ENCODE results near the gene KIF1B. TPM values are rescaled to one million over a fixed set of nuclear protein-coding genes. Genes with fewer than 3 reads are reported as not detected.

Gene KIF1B
- total RNA-seq, 1 donor from 2014 or later = 7.2 TPM

DNA sequence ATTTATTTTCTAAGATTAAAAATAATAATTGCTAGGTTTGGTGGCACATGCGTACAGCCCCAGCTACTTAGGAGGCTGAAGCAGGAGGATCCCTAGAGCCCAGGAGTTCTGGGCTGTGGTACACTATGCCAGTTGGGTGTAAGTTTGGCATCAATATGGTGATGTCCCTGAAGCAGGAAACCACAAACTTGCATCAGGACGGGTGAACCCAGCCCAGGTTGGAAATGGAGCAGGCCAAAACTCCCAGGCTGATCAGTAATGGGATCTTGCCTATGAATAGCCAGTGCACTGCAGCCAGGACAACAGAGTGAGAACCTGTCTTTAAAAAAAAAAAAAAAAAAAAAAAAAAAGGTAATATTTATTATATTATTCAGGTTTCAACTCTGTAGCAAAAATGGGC, 96.1 kb downstream of the KIF1B start:
- Mint-ChIP-seq H3K9me3 (no peaks in the 10 kb centered on the region), H3K36me3 (ENCODE audit: low read depth) (peaks cover 14% of the 10 kb centered on the region), H3K4me1 (no peaks in the 10 kb centered on the region), H3K4me3 (no peak overlapping the region), H3K27me3 (no peaks in the 10 kb centered on the region), H3K27ac (no peak overlapping the region)
- intact Hi-C loops (cut with micrococcal nuclease) = no loop called here
- ChIA-PET POLR2A (no interaction called here), CTCF (no interaction called here)
- TF ChIP-seq, protein P1, sequence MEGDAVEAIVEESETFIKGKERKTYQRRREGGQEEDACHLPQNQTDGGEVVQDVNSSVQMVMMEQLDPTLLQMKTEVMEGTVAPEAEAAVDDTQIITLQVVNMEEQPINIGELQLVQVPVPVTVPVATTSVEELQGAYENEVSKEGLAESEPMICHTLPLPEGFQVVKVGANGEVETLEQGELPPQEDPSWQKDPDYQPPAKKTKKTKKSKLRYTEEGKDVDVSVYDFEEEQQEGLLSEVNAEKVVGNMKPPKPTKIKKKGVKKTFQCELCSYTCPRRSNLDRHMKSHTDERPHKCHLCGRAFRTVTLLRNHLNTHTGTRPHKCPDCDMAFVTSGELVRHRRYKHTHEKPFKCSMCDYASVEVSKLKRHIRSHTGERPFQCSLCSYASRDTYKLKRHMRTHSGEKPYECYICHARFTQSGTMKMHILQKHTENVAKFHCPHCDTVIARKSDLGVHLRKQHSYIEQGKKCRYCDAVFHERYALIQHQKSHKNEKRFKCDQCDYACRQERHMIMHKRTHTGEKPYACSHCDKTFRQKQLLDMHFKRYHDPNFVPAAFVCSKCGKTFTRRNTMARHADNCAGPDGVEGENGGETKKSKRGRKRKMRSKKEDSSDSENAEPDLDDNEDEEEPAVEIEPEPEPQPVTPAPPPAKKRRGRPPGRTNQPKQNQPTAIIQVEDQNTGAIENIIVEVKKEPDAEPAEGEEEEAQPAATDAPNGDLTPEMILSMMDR (IDR thresholded peaks at IDR 0.05) = no peak
- DNase-seq (no peak), ATAC-seq (ENCODE audit: low read depth) (no peak)

DNA sequence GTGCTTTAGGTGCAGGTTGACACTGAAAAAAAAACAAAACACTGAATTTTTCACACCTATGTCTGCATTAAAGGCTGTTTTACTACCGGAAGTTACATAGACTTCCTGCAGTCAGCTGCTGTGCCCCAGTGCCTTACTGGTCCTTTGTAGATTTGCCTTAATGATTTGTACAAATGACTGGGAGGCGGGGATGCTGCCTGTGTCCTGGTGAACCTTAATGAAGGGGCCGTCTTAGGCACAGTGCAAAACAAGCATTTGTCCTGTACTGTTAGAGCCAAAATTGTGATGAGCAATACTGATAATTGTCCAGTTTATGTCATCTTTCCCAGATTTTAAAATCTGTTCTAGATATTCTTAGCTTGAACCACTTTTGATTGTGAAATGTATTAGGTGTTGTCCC, 97.6 kb downstream of the KIF1B start:
- H3K4me1 Mint-ChIP-seq = no peaks in the 10 kb centered on the region
- no peaks in the 10 kb centered on the region for H3K9me3 Mint-ChIP-seq
- ChIA-PET POLR2A (no interaction called here), CTCF (no interaction called here)
- peaks cover 12% of the 10 kb centered on the region for H3K36me3 Mint-ChIP-seq (ENCODE audit: low read depth)
- H3K4me3 Mint-ChIP-seq = no peak overlapping the region
- H3K27me3 Mint-ChIP-seq = no peaks in the 10 kb centered on the region
- intact Hi-C loops (cut with micrococcal nuclease) = no loop called here
- TF ChIP-seq, protein P1 (IDR thresholded peaks at IDR 0.05) = no peak
- no peak overlapping the region for H3K27ac Mint-ChIP-seq
- ATAC-seq (ENCODE audit: low read depth) (no peak), DNase-seq (no peak)

DNA sequence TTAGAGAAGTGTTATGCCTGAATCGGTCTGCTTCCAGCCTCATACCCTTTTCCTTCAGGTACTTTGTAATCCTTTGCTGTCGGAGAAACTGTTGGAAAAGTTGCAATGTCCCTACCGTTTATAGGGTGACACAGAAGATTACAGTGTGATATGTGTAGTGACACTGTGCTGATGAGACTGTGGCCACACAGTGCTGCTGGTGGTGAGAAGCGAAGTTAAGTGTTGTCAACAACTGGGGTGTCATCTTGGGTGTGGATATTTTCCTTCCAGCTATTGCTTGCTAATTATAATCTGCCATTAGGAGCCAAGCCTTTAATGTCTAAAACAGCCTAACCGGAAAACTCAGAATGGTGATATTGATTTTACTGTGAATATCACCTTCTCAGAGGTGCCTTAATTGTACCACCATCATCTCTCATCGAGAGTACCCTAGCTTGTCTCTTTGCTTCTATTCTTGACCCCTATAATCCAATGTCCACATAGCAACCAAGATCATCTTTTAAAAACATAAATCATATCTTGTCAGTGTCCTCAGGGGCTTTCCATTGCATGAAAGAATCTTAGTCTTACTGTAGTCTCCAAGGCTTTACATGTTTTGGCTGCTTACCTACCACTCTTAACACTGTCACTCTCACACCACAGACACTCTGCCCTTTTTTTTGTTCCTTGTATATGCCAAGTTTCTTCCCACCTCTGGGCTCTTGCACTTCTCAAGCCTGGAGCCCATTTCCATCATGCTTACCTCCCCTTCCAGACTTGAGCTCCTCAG, 99.1 kb downstream of the KIF1B start:
- no peak overlapping the region for H3K4me3 Mint-ChIP-seq
- intact Hi-C loops (cut with micrococcal nuclease) = no loop called here

DNA sequence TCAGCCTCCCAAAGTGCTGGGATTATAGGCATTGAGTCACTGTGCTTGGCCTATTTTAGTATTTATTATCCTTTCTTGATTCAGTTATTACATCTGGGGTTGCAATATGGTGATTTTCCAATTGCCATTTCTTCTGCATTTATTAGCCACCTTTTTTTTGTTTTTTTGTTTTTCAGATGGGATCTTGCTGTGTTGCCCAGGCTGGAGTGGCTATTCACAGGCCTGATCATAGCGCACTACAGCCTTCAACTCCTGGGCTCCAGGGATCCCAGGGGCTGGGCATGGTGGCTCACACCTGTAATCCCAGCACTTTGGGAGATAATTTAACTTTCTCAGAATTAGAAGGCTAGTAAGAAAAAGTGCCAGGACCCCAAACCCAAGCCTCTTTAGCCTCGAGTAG, 106.4 kb downstream of the KIF1B start:
- TF ChIP-seq, protein P1 (IDR thresholded peaks at IDR 0.05) = no peak
- Mint-ChIP-seq H3K4me1 (no peaks in the 10 kb centered on the region), H3K9me3 (no peaks in the 10 kb centered on the region), H3K4me3 (no peak overlapping the region), H3K27me3 (no peaks in the 10 kb centered on the region), H3K27ac (no peak overlapping the region), H3K36me3 (ENCODE audit: low read depth) (no peaks in the 10 kb centered on the region)
- ChIA-PET POLR2A (no interaction called here), CTCF (no interaction called here)
- DNase-seq (no peak), ATAC-seq (ENCODE audit: low read depth) (no peak)
- intact Hi-C loops (cut with micrococcal nuclease) = no loop called here

More for the DNA sequence above, 99.1 kb downstream of the KIF1B start:
- H3K27me3 Mint-ChIP-seq = no peaks in the 10 kb centered on the region
- CTCF ChIA-PET = no interaction called here
- ATAC-seq (ENCODE audit: low read depth) (no peak), DNase-seq (no peak)
- no peaks in the 10 kb centered on the region for H3K9me3 Mint-ChIP-seq
- POLR2A ChIA-PET = no interaction called here
- no peak overlapping the region for H3K27ac Mint-ChIP-seq
- H3K36me3 Mint-ChIP-seq (ENCODE audit: low read depth) = no peaks in the 10 kb centered on the region
- H3K4me1 Mint-ChIP-seq = no peaks in the 10 kb centered on the region
- TF ChIP-seq, protein P1 (IDR thresholded peaks at IDR 0.05) = no peak

DNA sequence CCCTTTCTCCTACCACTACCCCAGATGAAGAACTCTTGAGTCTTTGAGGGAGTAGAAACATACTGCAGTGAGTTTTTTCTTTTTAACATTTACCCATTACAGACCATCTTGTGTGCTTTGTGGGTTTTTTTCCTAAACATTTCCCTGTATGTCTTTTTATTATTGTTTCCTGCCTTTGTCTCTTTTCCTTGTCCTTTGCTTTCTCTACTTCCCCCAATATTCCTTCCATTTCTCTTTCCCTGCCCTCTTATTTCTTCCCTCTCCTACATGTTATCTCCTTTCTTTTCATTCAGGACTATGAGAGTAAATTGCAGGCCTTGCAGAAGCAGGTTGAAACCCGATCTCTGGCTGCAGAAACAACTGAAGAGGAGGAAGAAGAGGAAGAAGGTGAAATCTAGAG, 109.4 kb downstream of the KIF1B start:
- CTCF ChIA-PET = no interaction called here

More for the DNA sequence above, 109.4 kb downstream of the KIF1B start:
- Mint-ChIP-seq H3K4me1 (no peaks in the 10 kb centered on the region), H3K27ac (no peak overlapping the region), H3K4me3 (no peak overlapping the region), H3K9me3 (no peaks in the 10 kb centered on the region), H3K36me3 (ENCODE audit: low read depth) (peaks cover 10% of the 10 kb centered on the region), H3K27me3 (no peaks in the 10 kb centered on the region)
- intact Hi-C loops (cut with micrococcal nuclease) = no loop called here
- DNase-seq (no peak), ATAC-seq (ENCODE audit: low read depth) (no peak)
- POLR2A ChIA-PET = no interaction called here
- TF ChIP-seq, protein P1 (IDR thresholded peaks at IDR 0.05) = no peak

Measured in activated B cell treated with CpG ODN at 0.5 μM for 24 hours (primary cell).